ENCODE results near the gene PRADC1.

DNA sequence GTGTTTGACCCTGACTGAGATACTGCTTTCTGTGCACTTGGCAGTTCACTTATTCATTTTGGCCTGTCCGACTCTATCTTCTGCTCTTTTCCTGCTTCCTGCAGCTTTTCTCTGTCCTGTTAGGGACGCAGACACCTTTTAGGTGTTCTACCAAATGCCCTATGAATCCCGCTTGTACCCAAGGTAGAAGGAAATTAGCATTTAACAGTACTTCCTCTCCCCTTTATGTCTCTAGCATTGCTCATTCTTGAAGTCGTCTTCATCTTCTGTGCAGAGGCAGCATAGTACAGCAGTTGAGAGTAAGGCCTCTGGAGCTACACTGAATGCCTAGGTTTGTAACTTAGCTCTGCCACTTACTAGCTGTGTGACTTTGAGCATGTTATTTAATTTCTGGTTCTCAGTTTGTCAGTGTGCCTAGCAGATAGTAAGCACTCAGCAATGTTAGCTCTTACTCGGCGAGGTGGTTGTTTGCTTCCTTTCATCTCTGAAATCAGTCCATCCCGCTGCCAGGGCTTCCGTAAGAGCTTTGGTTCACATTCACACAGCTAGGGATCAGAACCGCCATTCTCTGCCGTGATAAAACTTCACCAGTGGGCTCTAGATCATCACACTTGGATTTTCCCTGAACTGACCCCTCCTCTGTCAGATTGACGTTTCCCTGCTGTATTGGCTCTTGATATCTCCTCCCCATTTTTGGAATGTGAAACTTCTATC is 2.4 kb upstream of the PRADC1 start:
- TF ChIP-seq POLR2AphosphoS5 (IDR thresholded peaks at IDR 0.05) (no peak), POLR2A (IDR thresholded peaks at IDR 0.05) (no peak)

All from breast epithelium (tissue), 3 donors.